ENCODE results near the gene ERV3-1.

ERV3-1 gene

GRCh38 chr7:64997164-64997908 lies 9.2 kb downstream of the ERV3-1 start:
- Histone ChIP-seq H3K9ac (ENCODE audit: low read depth, low read length, poor library complexity, severe bottlenecking) (no peak overlapping the region), H3F3A (ENCODE audit: low read depth) (no peaks in the 10 kb centered on the region), H3K27me3 (ENCODE audit: insufficient read depth, low read length, poor library complexity, severe bottlenecking) (no peaks in the 10 kb centered on the region), H3K36me3 (ENCODE audit: insufficient read depth, low read length) (peaks cover 5% of the 10 kb centered on the region; the same call in 1 of the 2 replicates), H4K20me1 (ENCODE audit: insufficient read depth, low read length, poor library complexity, severe bottlenecking) (peaks cover 5% of the 10 kb centered on the region), H3K79me2 (ENCODE audit: insufficient read depth, low read length) (peaks cover 30% of the 10 kb centered on the region), H3K9me3 (ENCODE audit: insufficient read depth, low read depth, low read length) (peaks cover 5% of the 10 kb centered on the region; the same call in 1 of the 2 replicates), H3K4me2 (ENCODE audit: low read depth, low read length, poor library complexity, severe bottlenecking) (no peak overlapping the region), H3K9me2 (replicated peaks; ENCODE audit: low read depth, low read length) (no peaks in the 10 kb centered on the region), H3K4me3 (ENCODE audit: low read length, poor library complexity, severe bottlenecking) (no peak overlapping the region), H3K4me1 (ENCODE audit: insufficient read depth, low read length, poor library complexity, severe bottlenecking) (no peaks in the 10 kb centered on the region), H2AFZ (ENCODE audit: low read length) (no peak overlapping the region)
- TF ChIP-seq EZH2phosphoT487 (IDR thresholded peaks at IDR 0.05; ENCODE audit: borderline replicate concordance) (no peak), CTCF (conservative IDR thresholded peaks at IDR 0.05; ENCODE audit: low read length) (no peak)

- no peaks in the 10 kb centered on the region for H4K20me1 ChIP-seq (ENCODE audit: insufficient read depth, low read length, poor library complexity, severe bottlenecking)
- H3K36me3 ChIP-seq (ENCODE audit: insufficient read depth, low read length): no peaks in the 10 kb centered on the region
- no peaks in the 10 kb centered on the region for H3K9me2 ChIP-seq (replicated peaks; ENCODE audit: low read depth, low read length)
- H3K9me3 ChIP-seq (ENCODE audit: insufficient read depth, low read depth, low read length): peaks cover 5% of the 10 kb centered on the region; the same call in 1 of the 2 replicates
- H3K79me2 ChIP-seq (ENCODE audit: insufficient read depth, low read length): peaks cover 19% of the 10 kb centered on the region
- no peaks in the 10 kb centered on the region for H3F3A ChIP-seq (ENCODE audit: low read depth)
- no peaks in the 10 kb centered on the region for H3K4me1 ChIP-seq (ENCODE audit: insufficient read depth, low read length, poor library complexity, severe bottlenecking)
- no peaks in the 10 kb centered on the region for H3K27me3 ChIP-seq (ENCODE audit: insufficient read depth, low read length, poor library complexity, severe bottlenecking)
- H3K9ac ChIP-seq (ENCODE audit: low read depth, low read length, poor library complexity, severe bottlenecking): no peak overlapping the region
- no peak overlapping the region for H3K4me3 ChIP-seq (ENCODE audit: low read length, poor library complexity, severe bottlenecking)
- TF ChIP-seq EZH2phosphoT487 (IDR thresholded peaks at IDR 0.05; ENCODE audit: borderline replicate concordance): no peak
- no peak for TF ChIP-seq CTCF (conservative IDR thresholded peaks at IDR 0.05; ENCODE audit: low read length)
- no peak overlapping the region for H3K4me2 ChIP-seq (ENCODE audit: low read depth, low read length, poor library complexity, severe bottlenecking)
- no peak overlapping the region for H2AFZ ChIP-seq (ENCODE audit: low read length)
Measured at GRCh38 chr7:64996305-64996704, 10.2 kb downstream of the ERV3-1 start.

GRCh38 chr7:64993901-64994300 lies 12.6 kb downstream of the ERV3-1 start:
- Histone ChIP-seq H4K20me1 (ENCODE audit: insufficient read depth, low read length, poor library complexity, severe bottlenecking) (no peaks in the 10 kb centered on the region), H3K4me1 (ENCODE audit: insufficient read depth, low read length, poor library complexity, severe bottlenecking) (no peaks in the 10 kb centered on the region), H3K9me2 (replicated peaks; ENCODE audit: low read depth, low read length) (no peaks in the 10 kb centered on the region), H3K9ac (ENCODE audit: low read depth, low read length, poor library complexity, severe bottlenecking) (no peak overlapping the region), H2AFZ (ENCODE audit: low read length) (no peak overlapping the region), H3K9me3 (ENCODE audit: insufficient read depth, low read depth, low read length) (peaks cover 11% of the 10 kb centered on the region), H3K4me2 (ENCODE audit: low read depth, low read length, poor library complexity, severe bottlenecking) (no peak overlapping the region), H3F3A (ENCODE audit: low read depth) (no peaks in the 10 kb centered on the region), H3K4me3 (ENCODE audit: low read length, poor library complexity, severe bottlenecking) (no peak overlapping the region), H3K79me2 (ENCODE audit: insufficient read depth, low read length) (no peaks in the 10 kb centered on the region), H3K36me3 (ENCODE audit: insufficient read depth, low read length) (no peaks in the 10 kb centered on the region), H3K27me3 (ENCODE audit: insufficient read depth, low read length, poor library complexity, severe bottlenecking) (no peaks in the 10 kb centered on the region)
- TF ChIP-seq CTCF (conservative IDR thresholded peaks at IDR 0.05; ENCODE audit: low read length): no peak
- no peak for TF ChIP-seq EZH2phosphoT487 (IDR thresholded peaks at IDR 0.05; ENCODE audit: borderline replicate concordance)
